GM21576 (cell line): Measurements from ENCODE around the gene AHCYL2.
A peak's percentile ranks its signal among the peaks of the same experiment; 100 is the strongest.
"Not testable (repeated sequence)": the region's sequence is repeated elsewhere in the genome, so short reads cannot be mapped to it uniquely, and the experiment has no call there.

Experiments
- ATAC-seq: cut with Tn5 transposase; IDR thresholded peaks from one replicate; pipeline ENCODE4 v1.9.1; 2021; ENCODE audit warnings: mild to moderate bottlenecking, moderate library complexity; ENCODE audit not compliant: unreplicated experiment

Gene AHCYL2

DNA sequence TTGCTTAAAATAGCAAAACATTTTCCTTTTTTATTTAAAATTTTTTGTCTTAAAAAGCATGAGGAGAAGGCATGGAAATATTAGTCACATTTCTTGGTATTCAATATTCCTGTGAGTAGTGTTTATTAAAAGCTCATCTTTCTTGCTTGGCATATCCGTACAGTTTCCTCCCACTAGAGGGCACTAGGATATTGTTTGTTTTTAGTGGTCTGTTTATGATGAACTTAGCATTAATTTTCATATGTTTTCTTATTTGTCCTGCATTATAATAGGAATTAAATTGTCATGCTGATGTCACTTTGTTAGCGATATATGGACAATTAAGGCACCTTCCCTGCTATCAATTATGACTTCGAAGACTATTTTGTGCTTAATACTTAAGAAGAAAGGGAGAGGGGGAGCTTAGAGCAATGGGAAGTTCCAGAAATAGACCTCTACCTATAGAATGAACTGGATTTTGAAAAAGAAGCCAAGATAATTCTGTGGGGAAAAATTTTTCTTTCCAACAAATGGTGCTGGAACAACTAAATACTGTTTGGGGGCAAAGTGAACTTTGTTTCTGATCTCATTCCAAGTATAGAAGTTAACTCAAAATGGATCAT lies 118.4 kb downstream of the AHCYL2 start:
- no peak for ATAC-seq

DNA sequence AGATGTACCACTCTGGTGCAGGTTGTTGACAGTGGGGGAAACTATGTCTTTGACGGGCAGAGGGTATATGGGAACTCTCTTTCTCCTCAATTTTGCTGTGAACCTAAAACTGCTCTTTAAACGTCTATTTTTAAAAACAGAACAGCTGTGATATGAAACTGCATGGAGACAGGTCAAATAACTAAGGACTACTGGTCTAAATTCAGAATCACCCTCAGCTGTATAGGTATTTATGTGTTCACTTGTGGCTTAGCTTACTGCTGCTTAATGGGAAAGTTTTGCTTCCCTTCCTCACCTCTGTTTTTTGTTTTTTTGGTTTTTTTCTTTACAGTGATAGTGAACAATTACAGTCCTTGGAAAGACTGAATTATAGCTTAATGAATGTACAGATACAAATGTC lies 122.5 kb downstream of the AHCYL2 start:
- ATAC-seq, result no peak

DNA sequence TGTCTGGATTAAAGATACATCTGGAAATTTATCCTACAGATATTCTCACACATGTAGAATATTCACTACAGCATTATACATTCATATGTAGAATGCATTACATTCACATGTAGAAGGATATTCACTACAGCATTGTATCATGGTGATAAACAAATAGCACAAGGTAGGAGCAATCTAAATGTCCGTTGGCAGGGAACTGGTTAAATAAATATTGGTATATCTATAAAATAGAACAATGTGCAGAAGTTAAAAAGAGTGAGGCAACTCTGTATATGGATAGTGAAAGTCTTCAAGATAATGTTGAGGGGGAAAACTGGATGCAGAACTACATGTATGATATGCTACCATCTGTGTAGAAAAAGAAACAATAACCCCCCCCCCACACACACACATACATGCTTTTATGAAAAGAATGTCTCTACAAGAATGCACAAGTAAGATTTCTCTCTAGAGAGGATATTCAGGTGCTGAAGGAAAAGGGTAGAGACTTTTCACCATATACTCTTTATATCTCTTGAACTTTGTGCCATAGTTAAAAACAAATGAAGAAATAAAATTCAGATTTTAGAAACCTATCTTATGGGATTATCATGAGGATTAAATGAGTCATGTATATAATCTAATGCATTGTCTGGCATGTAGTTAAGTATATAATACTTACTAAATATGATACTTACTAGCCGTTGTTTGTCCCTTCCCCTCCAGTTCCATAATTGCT lies 123.4 kb downstream of the AHCYL2 start:
- ATAC-seq, result no peak

DNA sequence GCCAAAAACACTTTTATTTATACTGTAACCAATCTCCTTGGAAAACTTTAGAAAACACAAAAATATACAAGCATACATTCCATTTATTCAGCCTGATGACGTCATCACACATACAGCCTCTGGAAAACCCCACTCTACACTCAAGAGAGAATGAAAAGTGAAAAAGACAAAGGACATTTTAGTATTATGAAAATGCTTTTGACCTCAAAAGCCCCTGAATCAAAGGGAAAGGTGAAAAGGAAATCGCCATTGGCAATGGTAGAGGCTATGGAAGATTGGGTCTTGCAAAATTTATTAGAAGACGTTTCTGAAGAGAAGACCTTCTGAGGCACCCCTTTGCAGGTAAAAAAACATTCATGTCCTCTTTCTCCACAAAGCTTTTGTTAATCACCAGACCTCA lies 126.5 kb downstream of the AHCYL2 start:
- ATAC-seq, result no peak

DNA sequence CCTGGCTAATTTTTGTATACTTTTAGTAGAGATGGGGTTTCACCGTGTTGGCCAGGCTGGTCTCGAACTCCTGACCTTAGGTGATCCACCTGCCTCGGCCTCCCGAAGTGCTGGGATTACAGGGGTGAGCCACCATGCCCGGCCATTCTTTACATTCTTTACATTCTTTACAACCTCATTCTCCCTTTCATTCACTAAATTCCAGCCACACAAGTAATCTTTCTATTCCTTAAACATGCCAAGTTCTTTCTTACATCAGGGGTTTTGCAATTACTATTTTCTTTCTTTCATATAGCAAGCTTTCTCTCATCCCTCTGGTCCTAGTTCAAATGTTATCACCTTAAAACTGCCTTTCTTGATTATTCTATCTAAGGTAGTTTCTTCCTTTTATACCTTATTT lies 128.3 kb downstream of the AHCYL2 start:
- ATAC-seq, result not testable (repeated sequence)

DNA sequence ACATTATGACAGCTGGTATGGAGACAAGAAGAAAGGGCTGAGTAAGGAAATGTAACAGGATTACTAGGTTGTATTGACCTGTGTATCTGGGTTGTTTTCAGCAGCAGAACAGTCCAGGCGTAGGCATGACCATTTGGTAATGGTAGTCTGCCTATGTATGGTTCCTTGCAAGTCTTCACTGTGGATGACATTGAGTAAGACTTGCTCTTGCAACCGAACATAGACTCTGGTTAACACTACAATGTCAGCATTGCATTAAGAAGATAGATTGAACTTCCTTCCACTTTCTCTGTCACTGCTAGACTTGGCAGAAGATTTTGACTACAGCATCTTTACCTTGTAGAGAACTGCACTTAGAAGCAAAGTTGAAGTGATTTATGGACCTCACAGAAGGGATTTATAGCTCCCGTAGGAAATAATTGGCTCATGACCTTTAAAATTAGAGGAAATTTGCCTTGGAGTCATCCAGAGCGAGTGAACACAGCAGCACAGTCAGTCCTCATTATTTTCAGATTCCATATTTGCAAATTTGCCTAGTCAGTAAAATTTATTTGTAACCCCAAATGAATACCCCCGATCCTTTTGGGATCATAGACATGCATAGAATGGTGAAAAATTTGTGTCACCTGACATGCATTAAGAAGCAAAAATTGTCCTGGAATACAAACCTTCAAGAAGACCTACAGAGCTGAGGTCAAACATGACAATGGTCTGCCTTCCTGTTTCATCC lies 129.8 kb downstream of the AHCYL2 start:
- no peak for ATAC-seq

DNA sequence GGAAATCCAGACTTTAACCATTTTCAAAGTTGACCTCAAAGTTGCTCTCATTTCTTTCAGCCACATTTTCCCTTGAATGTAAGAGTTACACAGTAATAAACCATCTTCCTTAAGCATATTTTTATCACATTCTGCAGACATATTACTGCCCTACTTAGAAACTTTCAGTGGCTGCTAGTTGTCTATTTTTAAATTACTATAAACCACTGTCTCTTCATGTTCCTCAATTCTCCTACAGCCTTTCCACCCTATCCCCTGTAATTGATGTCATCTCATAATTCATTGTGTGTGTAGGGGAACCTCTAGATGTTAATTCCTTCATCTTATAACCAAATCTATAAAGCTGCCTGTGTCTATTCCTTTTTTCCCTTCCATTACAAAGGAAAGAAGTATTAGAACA lies 131.3 kb downstream of the AHCYL2 start:
- no peak for ATAC-seq

DNA sequence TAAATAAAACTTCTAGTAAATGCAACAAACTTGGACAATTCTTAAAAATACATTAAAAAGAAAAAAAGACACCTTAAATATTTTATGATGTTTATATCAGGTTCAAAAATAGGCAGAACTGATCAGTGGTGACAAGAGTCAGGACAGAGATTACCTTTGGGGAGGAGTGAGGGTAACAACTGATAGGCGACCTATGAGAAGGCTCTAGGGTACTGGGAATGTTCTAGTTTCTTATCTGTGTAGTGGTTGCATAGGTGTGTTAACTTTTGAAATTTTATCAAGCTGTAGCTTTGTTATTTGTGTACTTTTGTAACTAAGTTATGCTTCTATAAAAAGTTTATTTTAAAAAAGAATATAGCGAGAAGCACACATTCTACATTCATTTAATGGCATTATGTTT lies 134.3 kb downstream of the AHCYL2 start:
- ATAC-seq, result no peak

DNA sequence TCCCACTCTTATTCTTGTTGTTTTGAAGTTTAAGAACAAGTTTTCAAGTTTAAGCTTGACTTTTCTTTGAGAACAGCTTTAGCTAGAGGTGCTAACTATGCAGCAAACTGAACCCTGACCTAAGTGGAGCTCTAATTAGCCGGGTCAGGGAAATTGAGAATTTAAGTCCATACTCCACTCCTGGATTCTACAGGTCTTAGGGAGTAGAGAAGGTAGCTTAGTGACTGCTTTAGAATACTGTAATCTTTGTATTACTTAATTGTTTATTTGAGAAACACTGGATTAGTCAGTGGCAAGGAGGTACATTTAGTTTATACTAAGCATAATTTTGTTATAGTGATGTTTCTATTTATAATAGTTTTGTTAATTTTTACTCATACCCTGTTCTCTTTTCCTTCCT lies 134.8 kb downstream of the AHCYL2 start:
- no peak for ATAC-seq

DNA sequence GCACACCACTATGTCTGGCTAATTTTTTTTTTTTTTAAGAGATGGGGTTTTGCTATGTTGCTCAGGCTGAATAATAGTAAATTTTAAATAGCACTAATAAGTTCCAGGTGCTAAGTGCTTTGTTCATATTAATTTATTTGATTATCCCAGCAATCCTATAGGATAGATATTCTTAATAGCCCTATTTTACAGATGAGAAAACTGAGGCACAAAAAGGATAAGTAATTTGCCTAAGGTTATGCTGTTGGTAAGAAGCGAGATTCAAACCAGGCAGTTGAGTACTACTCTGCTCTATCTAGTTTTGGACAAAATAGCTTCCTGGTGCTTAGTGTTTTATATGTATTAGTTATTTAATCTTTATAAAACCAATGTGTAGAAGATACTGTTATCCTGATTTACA lies 136.9 kb downstream of the AHCYL2 start:
- no peak for ATAC-seq

DNA sequence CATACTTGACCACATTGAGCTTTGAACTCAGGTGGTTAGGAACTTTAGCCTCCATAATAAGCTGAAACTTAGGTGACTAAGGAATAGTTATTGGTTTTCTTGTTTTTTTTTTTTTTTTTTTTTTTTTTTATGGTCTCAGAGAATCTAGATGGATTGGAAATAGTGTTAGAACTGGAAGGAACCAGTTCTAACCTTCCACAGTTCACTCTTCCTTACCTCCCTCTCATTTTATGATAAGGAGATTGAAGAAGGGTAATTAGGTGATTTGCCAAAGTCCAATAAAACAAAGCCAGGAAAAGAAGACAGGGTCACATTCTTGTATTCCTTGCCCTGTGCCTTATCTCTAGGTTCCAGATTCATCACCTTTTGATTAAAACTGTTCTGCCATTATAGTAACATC lies 137.7 kb downstream of the AHCYL2 start:
- ATAC-seq, result no peak

DNA sequence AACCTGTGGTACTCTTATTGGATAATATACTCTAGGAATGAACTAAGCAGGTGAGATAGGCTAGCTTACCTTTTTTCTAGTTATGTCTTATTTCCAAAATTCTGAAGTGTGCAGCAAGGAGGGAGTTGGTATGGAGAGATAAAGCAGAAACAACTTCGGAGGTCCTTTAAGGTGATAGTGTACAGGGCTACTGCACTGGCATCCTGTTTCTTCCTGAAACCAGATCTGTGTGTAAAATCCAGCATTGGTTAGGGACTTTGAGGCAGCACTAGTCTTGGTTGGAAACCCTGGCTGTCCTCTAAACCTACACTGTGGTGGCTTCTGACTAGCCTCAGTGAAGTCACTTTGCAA lies 142.5 kb downstream of the AHCYL2 start:
- ATAC-seq, result no peak

DNA sequence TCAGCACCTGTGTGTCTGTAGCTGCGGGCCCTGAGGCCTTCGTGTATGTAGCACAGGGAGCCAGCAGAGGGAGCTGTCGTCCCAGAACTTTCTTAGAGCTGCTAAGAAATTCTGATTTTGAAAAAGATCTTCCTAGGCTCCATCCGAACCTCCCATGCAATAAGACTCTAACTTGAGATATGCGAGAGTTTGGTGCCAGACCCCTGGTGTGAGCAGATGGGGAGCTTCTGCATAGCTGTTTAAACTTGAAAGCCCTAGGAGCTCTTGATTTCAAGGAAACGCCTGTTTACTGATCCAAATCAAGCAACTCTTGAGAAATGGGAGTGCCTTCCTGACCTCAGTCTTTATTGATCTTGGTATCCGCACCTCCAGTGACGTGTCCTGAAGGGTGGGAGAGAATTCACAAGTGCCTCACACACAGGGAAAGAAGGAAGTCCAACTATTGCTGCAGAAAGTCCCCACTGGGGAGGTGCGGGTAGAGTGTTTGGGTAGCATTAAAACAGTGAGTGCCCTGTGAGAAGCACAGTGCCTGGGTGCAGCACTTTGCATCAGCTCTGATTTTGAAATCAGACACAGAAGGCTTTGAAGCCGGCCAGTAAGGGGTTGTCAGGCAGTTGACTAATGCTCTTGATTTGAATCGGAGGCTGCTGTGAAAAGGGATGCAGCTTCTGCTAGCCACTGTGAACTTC lies 143.0 kb downstream of the AHCYL2 start:
- peak; percentile 67 for ATAC-seq

DNA sequence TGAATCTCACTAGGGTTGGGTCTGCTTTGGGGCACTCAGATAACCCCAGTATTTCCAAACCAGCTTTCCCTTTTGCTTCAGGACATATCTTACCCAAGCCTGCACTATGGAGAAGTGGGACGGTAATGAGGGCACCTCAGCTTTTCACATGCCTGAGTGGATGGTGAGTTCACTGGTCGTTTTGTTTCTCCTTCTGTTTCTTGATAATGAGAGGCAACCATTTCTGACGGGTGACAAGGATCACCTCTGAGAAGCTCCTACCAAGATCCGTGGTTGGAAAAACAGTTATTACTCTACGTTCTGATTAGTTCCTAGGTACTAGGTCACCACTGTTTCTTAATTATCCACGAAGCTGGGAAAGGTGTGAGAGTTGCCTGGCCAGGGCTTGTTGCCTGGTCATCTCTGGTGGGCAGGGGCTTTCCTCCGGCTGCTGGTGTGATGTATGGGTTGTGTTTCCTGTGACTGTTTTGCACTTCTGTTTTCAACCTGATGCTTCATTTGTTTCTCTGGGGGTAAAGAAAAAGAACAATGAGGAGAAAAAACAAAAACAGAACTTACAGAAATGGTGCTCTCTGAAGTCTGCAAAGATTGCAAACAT lies 143.7 kb downstream of the AHCYL2 start:
- ATAC-seq, result peak; percentile 34

DNA sequence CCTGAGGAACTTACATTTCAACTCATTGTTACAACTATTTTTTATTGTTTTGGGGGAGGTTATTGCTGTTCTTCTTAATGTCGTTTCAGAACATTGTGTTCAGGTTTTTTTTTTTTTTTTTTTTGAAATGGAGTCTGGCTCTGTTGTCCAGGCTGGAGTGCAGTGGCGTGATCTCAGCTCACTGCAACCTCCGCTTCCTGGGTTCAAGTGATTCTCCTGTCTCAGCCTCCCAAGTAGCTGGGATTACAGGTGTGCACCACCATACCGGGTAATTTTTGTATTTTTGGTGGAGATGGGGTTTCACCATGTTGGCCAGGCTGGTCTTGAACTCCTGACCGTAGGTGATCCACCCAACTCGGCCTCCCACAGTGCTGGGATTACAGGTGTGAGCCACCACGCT lies 144.6 kb downstream of the AHCYL2 start:
- not testable (repeated sequence) for ATAC-seq

DNA sequence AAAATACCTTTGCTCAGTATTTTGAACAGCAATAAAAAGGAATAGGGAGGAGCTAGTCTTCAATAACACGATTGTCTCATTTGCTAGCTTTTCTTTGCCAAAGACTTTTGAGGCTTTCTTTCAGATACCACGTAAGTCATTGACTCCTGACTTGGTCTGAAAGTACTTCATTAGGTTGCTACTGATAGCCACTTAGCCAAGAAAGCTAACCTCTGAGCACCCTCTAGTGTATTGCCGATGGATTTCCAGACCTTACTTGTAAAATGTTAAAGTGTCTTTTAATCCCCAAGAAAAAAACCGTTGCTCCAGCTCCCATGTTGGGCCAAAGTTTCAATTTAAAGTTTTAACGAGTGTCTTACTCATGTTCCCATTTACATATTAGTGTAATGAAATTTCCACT lies 146.0 kb downstream of the AHCYL2 start:
- ATAC-seq, result no peak

DNA sequence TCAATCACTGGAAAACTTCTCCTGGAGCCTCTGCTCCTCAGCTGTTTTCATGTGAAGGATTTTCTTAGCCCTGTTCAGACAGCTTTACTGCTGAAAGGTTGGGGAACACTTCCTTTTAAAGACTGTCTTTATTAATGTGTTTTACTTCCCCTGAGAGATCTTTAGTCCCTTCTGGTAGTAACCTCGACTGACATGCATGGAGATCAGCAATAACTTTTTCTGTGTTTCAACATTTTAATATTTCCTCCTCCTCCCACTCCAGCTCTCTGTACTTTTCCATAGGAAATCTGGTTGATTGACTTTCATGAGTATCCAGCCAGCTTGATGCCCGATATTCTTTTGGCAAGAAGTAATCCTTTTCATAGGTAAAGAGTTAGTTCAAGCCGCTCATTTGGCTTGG lies 146.7 kb downstream of the AHCYL2 start:
- ATAC-seq, result no peak

DNA sequence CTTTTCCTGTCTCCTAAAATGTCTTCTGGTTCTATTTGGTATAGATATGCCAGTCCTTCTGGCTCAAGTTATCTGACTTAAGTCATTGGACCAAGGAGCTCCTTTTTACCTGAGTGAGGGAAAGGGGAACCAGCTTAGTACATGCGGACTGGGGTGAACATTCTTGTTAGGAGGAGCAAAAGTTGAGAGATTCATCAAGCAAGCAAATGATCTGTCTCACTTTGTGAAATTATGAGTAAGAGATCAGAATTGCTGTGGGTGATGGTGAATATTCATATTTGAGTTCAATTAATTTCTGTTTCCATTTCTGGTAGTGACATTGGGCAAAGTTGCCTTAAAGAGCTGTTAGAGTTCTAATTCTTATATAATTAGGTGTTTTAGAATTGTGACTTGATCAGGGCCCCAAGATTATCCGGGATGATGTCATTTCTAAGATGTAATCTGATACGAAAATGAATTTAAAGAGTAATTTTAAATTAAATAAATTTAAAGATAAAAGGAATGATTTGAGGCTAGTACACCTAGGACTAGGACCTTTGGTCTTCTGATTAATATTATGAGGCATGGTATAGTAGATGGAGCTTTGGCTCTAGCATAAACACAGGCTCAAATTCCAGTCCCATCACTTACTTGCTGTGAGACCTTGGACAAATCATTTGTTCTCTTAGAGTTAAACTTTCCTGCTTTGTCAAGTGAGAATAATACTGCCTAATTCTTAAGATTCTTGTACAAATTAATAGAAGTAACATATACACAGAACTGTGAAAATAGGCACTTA lies 149.0 kb downstream of the AHCYL2 start:
- no peak for ATAC-seq

DNA sequence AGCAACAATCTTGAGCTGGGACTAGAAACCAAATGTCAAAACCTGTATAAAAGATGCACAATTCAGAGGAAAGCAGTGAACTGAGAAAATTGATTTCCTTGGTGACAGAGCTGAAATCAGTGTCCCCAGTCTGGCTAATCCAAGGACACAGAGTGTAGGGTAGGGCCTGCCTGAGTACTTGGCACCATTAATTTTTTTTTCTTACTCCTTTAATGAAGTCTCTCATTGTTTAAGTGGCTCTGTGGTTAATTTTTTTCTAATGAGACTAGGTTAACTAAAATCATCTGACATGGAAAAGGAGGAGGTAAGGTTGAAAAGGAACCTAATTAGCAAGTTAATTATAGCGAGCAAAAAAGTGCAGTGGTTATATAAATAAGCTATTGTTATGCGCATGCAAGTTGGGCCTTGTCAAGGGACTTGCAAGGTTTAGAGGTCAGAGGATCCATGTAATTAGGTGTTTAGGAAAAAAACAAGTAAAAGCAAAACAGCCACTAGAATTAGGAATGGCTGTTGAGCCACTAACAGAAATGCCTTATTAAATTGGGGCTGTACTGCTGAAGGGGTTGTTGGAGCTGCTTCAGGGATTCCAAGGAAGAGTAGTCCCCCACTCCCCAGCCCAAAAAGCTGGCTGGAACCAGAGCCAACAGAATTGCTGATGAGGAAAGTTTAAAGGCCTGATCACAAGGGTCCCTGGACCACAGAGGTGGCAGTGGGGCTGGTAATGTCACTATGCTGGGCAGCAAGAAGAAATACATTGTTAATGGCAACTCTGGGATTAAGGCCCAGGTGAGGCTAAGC lies 150.5 kb downstream of the AHCYL2 start:
- no peak for ATAC-seq
